GM12801 (cell line): ENCODE data around the gene DUSP14.

Experiments used
- CTCF ChIP-seq: IDR thresholded peaks from one replicate; pipeline ENCODE4 v1.5.1; 2011; ENCODE audit warnings: control low read depth; ENCODE audit not compliant: insufficient read length; ENCODE audit errors: extremely low read depth

DUSP14 gene

DNA sequence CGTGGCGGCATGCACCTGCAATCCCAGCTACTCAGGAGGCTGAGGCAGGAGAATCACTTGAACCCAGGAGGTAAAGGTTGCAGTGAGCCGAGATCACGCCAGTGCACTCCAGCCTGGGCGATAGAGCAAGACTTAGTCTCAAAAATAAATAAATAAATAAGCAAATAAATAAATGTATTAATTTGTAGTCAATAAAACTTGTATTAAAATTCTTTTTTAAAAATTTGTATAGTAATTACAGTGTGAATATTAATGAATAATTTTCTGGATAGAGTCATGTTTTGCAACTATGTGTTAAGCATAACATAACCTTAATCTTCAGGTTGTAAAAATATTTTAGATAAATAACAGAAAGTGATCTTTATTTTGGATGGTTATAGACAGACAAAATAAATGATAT lies 27.2 kb upstream of the DUSP14 start:
- TF ChIP-seq CTCF: no peak

DNA sequence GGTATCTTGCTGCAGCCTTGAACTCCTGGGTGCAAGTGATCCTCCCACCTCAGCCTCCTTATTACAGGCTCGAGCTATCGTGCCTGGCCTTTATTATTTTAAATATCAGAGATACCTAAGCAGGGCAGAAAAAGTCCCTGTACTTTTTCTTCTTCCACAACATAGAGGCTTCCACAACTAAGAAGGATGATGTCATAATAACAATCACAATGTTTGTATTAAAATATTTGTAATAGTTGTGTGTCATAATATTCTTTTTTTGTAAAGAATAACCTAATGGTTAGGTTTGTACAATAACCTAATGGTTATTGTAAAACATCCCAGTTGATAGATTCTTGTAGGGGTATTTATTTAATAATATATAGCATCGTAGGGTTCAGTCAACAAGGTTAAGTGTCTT lies 26.7 kb upstream of the DUSP14 start:
- TF ChIP-seq CTCF: no peak

- TF ChIP-seq CTCF: no peak
These were observed 24.5 kb upstream of the DUSP14 start for GRCh38 chr17:37465069-37465616.

DNA sequence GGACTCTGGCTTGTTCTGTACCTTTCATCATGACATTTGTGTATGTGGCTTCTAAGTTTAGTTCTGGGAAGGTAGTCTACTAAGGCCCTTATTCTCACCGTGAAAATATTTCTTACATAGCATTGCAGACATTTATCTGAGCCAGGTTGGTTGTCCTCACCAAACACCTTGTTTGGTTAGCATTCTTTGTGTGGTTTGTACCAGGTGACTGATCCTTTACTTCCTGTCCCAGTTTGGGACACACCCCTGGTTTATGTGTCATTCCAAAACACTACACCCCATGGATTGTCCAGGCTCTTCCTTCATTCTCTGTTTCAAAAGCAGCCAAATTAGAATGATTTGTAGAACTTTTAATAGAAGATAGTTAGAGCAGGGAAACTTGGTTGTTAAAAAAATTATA lies 23.2 kb upstream of the DUSP14 start:
- no peak for TF ChIP-seq CTCF

DNA sequence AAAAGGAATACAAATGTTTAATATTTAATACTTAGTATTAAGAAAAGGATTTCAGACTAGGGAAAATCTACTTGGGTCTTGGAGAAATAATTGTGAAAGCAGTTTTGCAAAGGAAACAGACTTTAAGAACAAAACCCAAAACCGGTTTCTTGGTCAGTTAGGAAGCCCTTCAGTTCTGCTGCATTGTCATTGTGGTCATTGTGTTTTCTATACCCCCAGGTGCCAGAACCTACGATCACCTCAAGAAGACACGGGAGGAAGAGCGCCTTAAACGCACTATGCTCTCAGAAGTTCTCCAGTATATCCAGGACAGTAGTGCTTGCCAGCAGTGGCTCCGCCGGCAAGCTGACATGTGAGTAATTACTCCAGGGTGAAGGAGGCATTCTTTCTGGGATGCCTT lies 19.5 kb upstream of the DUSP14 start:
- no peak for TF ChIP-seq CTCF

DNA sequence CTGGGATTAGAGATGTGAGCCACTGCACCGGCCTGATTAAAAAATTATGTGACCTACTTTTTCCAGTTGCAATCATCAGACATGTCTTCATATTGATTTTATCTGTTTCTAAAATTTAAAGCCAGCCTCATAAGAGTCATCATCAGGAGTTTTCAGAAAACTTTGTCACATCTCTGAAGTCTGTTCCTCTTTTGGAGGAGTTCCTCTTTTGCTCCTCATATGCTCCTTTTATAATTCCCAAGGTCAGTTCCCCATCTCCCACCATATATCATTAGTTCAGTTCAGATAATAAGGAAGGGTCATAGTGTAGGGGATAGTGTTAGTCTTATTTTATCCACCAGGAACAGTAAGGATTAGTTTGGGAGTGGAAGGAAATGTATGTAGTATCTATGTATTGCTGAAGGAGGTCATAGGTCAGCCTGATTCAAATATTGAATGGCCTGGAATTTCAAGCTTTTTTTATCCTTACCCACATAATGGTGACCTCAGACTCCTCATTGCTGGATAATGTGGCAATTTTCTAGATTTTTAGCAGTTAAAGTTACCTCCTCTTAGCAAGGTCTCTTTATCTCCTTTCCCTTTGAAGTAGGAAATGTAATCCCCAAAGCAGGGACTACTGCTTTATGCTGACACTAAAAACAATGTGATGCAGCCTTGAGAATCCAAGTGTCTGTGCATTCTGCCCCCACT lies 13.8 kb upstream of the DUSP14 start:
- no peak for TF ChIP-seq CTCF

GRCh38 chr17:37476431-37477120 lies 13.1 kb upstream of the DUSP14 start:
- no peak for TF ChIP-seq CTCF
